Hepatocyte (in vitro differentiated cells): ENCODE data around the gene SERTAD2.

Experiments used
- CTCF ChIP-seq: fragments of 200-600 bp; sonication (generic); IDR thresholded peaks from 2 replicates; pipeline ENCODE4 v1.5.1; 2016; ENCODE audit warnings: antibody characterized with exemption, mild to moderate bottlenecking; ENCODE audit not compliant: poor library complexity
- EZH2 ChIP-seq: fragments of 200-600 bp; sonication (generic); IDR thresholded peaks from 2 replicates; pipeline ENCODE4 v1.6.1; 2016; ENCODE audit warnings: antibody characterized with exemption, mild to moderate bottlenecking, borderline replicate concordance
- EZH2phosphoT487 ChIP-seq: fragments of 200-600 bp; sonication (generic); IDR thresholded peaks from one replicate; pipeline ENCODE4 v1.6.1; 2018; ENCODE audit warnings: antibody characterized with exemption, mild to moderate bottlenecking, low read depth, moderate library complexity; ENCODE audit not compliant: unreplicated experiment, severe bottlenecking

DNA sequence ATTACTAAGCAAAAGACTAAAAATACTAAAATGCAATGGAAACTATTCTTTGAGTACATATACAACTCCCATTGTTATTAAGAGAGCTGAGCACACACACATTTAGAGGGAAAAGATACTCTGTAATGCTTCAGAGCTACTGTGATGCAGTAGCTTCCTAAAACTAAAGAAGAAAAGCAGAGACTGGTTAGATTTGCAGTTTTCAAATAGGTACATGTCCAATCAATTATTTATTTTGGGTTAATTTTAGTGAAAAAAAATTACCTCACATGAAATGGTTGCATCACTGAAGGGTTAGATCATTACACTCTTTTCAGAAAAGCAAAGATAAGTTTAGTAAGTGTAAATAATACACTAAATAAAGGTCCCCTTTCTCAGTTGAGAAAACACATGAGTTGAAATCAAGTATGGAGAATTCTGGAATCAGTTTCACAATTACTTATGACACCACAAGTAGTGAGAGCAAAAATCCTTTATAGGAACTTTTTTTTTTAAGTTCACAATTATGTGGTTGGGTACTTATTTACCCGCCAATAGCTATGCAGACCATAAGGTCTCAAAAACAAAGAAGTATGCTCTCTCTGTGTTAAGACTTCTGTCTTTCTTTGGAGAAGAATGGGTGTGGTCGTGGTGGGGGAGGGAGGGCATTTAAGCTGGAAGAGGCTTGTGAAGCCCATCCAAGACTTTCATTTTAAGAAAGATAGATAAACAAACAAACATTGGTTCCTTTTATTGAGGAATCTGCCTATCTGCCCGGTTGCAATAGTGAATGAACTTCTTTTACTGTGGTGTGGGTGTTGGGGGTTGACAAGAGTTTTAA lies 25.3 kb upstream of the SERTAD2 start:
- TF ChIP-seq CTCF (no peak), EZH2 (no peak), EZH2phosphoT487 (no peak)
